K562 (cell line): Measurements from ENCODE around the gene ASB13. TPM values are rescaled to one million over a fixed set of nuclear protein-coding genes. Genes with fewer than 3 reads are reported as not detected.

Experiments used
- CCNT2 ChIP-seq: IDR thresholded peaks from 2 replicates; pipeline ENCODE4 v1.6.1; 2011; ENCODE audit warnings: borderline replicate concordance, low read depth, mild to moderate bottlenecking, moderate library complexity, mixed read lengths, low read length; ENCODE audit not compliant: insufficient read length; ENCODE audit errors: extremely low read depth
- CXXC5 ChIP-seq: fragments of 250-450 bp; sonication (Bioruptor Pico); IDR thresholded peaks from 2 replicates; pipeline ENCODE4 v1.8.0; 2022; ENCODE audit warnings: inconsistent platforms, mild to moderate bottlenecking, moderate library complexity
- E2F6 ChIP-seq, 2 experiments: IDR thresholded peaks; 2 replicates each; pipeline ENCODE4 v1.6.1; 2011; ENCODE audit warnings: borderline replicate concordance in 1 of 2, control low read depth in 1 of 2, low read depth in 1 of 2, low read length in 1 of 2, mild to moderate bottlenecking in 1 of 2, mixed read lengths in 1 of 2, moderate library complexity in 1 of 2; ENCODE audit not compliant: insufficient read depth in 1 of 2, insufficient read length in 1 of 2, poor library complexity in 1 of 2, severe bottlenecking in 1 of 2; ENCODE audit errors: extremely low read depth in 1 of 2
- L3MBTL2 ChIP-seq: fragments of 450-650 bp; IDR thresholded peaks from 2 replicates; pipeline ENCODE4 v1.6.1; 2016; ENCODE audit warnings: mild to moderate bottlenecking, moderate library complexity
- PHF21A ChIP-seq: fragments of 450-650 bp; IDR thresholded peaks from 2 replicates; pipeline ENCODE4 v1.6.1; 2017; ENCODE audit warnings: low read depth, borderline replicate concordance
- POU5F1 ChIP-seq: fragments of 150-350 bp; IDR thresholded peaks from 2 replicates; pipeline ENCODE4 v1.6.1; 2014; ENCODE audit warnings: borderline replicate concordance, low read length, low read depth, mild to moderate bottlenecking; ENCODE audit not compliant: partially characterized antibody
- TCF3 ChIP-seq: sonication (generic); formaldehyde crosslinking; IDR thresholded peaks from 2 replicates; pipeline ENCODE4 v1.4.0; 2020; ENCODE audit warnings: mild to moderate bottlenecking, missing genetic modification reagents
- ZNF583 ChIP-seq: fragments of 250-450 bp; sonication (Bioruptor Pico); IDR thresholded peaks from 2 replicates; pipeline ENCODE4 v1.4.0; 2020
- ZNF592 ChIP-seq: fragments of 450-650 bp; IDR thresholded peaks from 2 replicates; pipeline ENCODE4 v1.6.1; 2017; ENCODE audit warnings: antibody characterized with exemption, mild to moderate bottlenecking
- polyA plus RNA-seq, 8 experiments: library from polyadenylated mRNA; depleted of rRNA in 4 of 8; stranded (reverse) in 5 of 8; unstranded in 3 of 8; fragments of >200 nt; fragmentation: Nextera tagmentation in 2 of 8; fragmentation: Illumina TruSeq in 1 of 8; extraction: Ambion mirVana in 2 of 8; extraction: Trizol in 1 of 8; gene quantifications; 2 replicates each; pipeline versions ENCODE4 v1.2.1 to v1.2.3, GENCODE V29; 2011 to 2014; ENCODE audit warnings: inconsistent platforms in 1 of 8, missing spikeins in 1 of 8
- total RNA-seq, 7 experiments: library from RNA; depleted of rRNA in 6 of 7; stranded (reverse); fragments of >200 nt in 6 of 7; fragmentation: Illumina TruSeq in 2 of 7; extraction: Trizol in 2 of 7; gene quantifications; 2 replicates each; pipeline versions ENCODE4 v1.2.1 to v1.2.3, GENCODE V29; 2011 to 2021; ENCODE audit warnings: low replicate concordance in 1 of 7
- TF ChIP-seq, protein P1 (sequence below): fragments of 450-650 bp; formaldehyde crosslinking; IDR thresholded peaks from 2 replicates; pipeline ENCODE4 v1.4.0; 2020; ENCODE audit warnings: mild to moderate bottlenecking

ASB13 gene
- total and polyA plus RNA-seq, 9 of the 15 experiments (the other 6 are each of a cell fraction or from before 2014, with no cell fraction given) = 5.2 to 28.8 (median 16.9) TPM

- peak; percentile 72; the same call in 1 of the 2 replicates for TF ChIP-seq PHF21A
- TF ChIP-seq POU5F1 = no peak
- TF ChIP-seq E2F6 (IDR thresholded peaks at IDR 0.05; ENCODE audit: borderline replicate concordance in 1 of 2, extremely low read depth in 1 of 2, insufficient read depth in 1 of 2, insufficient read length in 1 of 2, low read depth in 1 of 2, low read length in 1 of 2, poor library complexity in 1 of 2, severe bottlenecking in 1 of 2) = peak in 1 of 2 experiments; percentile 19
- TF ChIP-seq ZNF592 = peak; percentile 58; the same call in 1 of the 2 replicates
- 0 out of 2 replicates have a peak, but pooled peaks have one; percentile 62 for TF ChIP-seq ZNF583
- TF ChIP-seq TCF3 (CRISPR knock-in tag) = peak; percentile 40; the same call in 1 of the 2 replicates
- TF ChIP-seq, protein P1, sequence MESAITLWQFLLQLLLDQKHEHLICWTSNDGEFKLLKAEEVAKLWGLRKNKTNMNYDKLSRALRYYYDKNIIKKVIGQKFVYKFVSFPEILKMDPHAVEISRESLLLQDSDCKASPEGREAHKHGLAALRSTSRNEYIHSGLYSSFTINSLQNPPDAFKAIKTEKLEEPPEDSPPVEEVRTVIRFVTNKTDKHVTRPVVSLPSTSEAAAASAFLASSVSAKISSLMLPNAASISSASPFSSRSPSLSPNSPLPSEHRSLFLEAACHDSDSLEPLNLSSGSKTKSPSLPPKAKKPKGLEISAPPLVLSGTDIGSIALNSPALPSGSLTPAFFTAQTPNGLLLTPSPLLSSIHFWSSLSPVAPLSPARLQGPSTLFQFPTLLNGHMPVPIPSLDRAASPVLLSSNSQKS (CRISPR knock-in tag) = no peak
- peak; percentile 38; the same call in 1 of the 2 replicates for TF ChIP-seq CXXC5 (CRISPR knock-in tag)
- peak; percentile 65 for TF ChIP-seq L3MBTL2
- no peak for TF ChIP-seq CCNT2
Observed at GRCh38 chr10:5623081-5623748, 43.2 kb downstream of the ASB13 start (continued).
